Mesendoderm (in vitro differentiated cells): ENCODE results near the gene SERTAD1.

Experiments used
- DNase-seq: peaks from one replicate; pipeline ENCODE4 v3.0.0; 2013
- H2AK5ac ChIP-seq: 2 replicates; pipeline ENCODE4 v1.6.1; 2013; ENCODE audit warnings: low read length, inconsistent platforms
- H2BK120ac ChIP-seq: 2 replicates; pipeline ENCODE4 v1.6.1; 2013; ENCODE audit warnings: low read depth, mild to moderate bottlenecking, low read length, moderate library complexity, mixed read lengths
- H2BK15ac ChIP-seq: replicated peaks from 2 replicates; pipeline ENCODE4 v1.6.1; 2013; ENCODE audit warnings: low read depth, mild to moderate bottlenecking, moderate library complexity
- H2BK5ac ChIP-seq: 2 replicates; pipeline ENCODE4 v1.6.1; 2013; ENCODE audit warnings: low read length, inconsistent platforms
- H3K18ac ChIP-seq: 2 replicates; pipeline ENCODE4 v1.6.1; 2013; ENCODE audit warnings: mild to moderate bottlenecking, low read length, mixed read lengths
- H3K23ac ChIP-seq: one replicate; pipeline ENCODE4 v1.6.1; 2013; ENCODE audit warnings: low read length
- H3K27ac ChIP-seq: 2 replicates; pipeline ENCODE4 v1.5.1; 2013; ENCODE audit warnings: low read depth, mild to moderate bottlenecking, inconsistent platforms, low read length, moderate library complexity
- H3K27me3 ChIP-seq: 2 replicates; pipeline ENCODE4 v1.6.1; 2013; ENCODE audit warnings: low read length, control low read depth, mild to moderate bottlenecking, inconsistent platforms; ENCODE audit not compliant: insufficient read depth, poor library complexity
- H3K36me3 ChIP-seq: 2 replicates; pipeline ENCODE4 v1.6.1; 2013; ENCODE audit warnings: low read length, inconsistent platforms; ENCODE audit not compliant: control insufficient read depth, insufficient read depth
- H3K4ac ChIP-seq: one replicate; pipeline ENCODE4 v1.6.1; 2013; ENCODE audit warnings: low read depth, mild to moderate bottlenecking, low read length, moderate library complexity
- H3K4me1 ChIP-seq: 2 replicates; pipeline ENCODE4 v1.6.1; 2013; ENCODE audit warnings: low read depth, low read length, inconsistent platforms; ENCODE audit not compliant: control insufficient read depth
- H3K4me2 ChIP-seq: 2 replicates; pipeline ENCODE4 v1.6.1; 2013; ENCODE audit warnings: low read length
- H3K4me3 ChIP-seq: 2 replicates; pipeline ENCODE4 v1.5.1; 2013; ENCODE audit warnings: mild to moderate bottlenecking, low read length
- H3K56ac ChIP-seq: one replicate; pipeline ENCODE4 v1.6.1; 2013; ENCODE audit warnings: low read length
- H3K79me1 ChIP-seq: 2 replicates; pipeline ENCODE4 v1.6.1; 2013; ENCODE audit warnings: low read length, inconsistent platforms
- H3K79me2 ChIP-seq: 2 replicates; pipeline ENCODE4 v1.6.1; 2013; ENCODE audit warnings: mild to moderate bottlenecking, low read length; ENCODE audit not compliant: control insufficient read depth, insufficient read depth
- H3K9ac ChIP-seq: 2 replicates; pipeline ENCODE4 v1.6.1; 2013; ENCODE audit warnings: low read length, inconsistent platforms
- H4K5ac ChIP-seq: one replicate; pipeline ENCODE4 v1.6.1; 2013; ENCODE audit warnings: low read length
- H4K8ac ChIP-seq: one replicate; pipeline ENCODE4 v1.6.1; 2013; ENCODE audit warnings: low read depth, mild to moderate bottlenecking, control low read depth, low read length, moderate library complexity
- WGBS: extraction: QIAGEN DNeasy Blood & Tissue Kit; methylation state at CpG from one replicate; pipeline ENCODE4 v1.1.7; 2013; ENCODE audit warnings: low lambda C conversion rate, missing lambda C conversion rate; ENCODE audit not compliant: insufficient coverage; ENCODE audit errors: extremely low coverage; 5-methylcytosine and 5-hydroxymethylcytosine counted together

SERTAD1 gene

DNA sequence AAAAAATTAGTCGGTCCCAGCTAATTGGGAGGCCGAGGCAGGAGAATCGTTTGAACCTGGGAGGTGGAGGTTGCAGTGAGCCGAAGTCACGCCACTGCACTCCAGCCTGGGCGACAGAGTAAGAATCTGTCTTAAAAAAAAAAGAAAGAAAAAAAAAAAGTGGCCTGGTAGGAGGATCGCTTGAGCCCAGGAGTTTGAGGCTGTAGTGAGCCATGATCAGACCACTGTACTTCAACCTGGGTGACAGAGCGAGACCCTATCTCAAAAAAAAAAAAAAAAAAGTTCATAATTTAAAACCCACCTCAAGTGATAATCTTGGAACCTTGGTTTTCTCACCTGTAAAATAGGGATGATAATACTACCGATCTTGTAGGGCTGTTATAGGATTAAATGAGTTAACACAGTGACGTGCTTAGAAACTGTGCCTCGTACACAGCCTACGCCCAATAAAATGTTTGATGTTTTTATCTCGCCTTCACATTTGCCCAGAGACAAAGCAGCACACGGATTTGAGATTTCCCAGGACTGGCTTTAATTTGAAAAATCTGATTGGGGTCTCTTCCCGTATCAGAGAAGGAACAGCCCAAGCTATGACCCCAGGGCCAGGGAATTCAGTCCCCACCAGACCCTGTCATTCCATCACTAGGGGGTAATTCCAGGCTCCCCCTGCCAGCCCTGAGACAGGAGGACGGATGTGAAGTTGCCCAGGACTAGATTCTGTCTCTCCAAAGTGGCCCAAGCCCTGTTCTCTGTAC, 3.6 kb downstream of the SERTAD1 start:
- Histone ChIP-seq H3K27ac (no peak overlapping the region), H3K4me3 (no peak overlapping the region), H2AK5ac (no peak overlapping the region), H4K8ac (no peak overlapping the region), H4K5ac (no peak overlapping the region), H3K79me2 (no peaks in the 10 kb centered on the region), H3K56ac (no peak overlapping the region), H3K18ac (no peak overlapping the region), H3K36me3 (peaks cover 2% of the 10 kb centered on the region), H2BK5ac (no peak overlapping the region), H2BK15ac (no peak overlapping the region), H3K23ac (no peak overlapping the region), H3K4me2 (no peak overlapping the region), H3K27me3 (no peaks in the 10 kb centered on the region), H3K4me1 (no peaks in the 10 kb centered on the region), H3K9ac (no peak overlapping the region), H3K4ac (no peak overlapping the region), H3K79me1 (peaks cover 2% of the 10 kb centered on the region), H2BK120ac (no peak overlapping the region)
- WGBS: no CpG with 5 or more reads among the region's 16 CpGs
- DNase-seq: no peak

DNA sequence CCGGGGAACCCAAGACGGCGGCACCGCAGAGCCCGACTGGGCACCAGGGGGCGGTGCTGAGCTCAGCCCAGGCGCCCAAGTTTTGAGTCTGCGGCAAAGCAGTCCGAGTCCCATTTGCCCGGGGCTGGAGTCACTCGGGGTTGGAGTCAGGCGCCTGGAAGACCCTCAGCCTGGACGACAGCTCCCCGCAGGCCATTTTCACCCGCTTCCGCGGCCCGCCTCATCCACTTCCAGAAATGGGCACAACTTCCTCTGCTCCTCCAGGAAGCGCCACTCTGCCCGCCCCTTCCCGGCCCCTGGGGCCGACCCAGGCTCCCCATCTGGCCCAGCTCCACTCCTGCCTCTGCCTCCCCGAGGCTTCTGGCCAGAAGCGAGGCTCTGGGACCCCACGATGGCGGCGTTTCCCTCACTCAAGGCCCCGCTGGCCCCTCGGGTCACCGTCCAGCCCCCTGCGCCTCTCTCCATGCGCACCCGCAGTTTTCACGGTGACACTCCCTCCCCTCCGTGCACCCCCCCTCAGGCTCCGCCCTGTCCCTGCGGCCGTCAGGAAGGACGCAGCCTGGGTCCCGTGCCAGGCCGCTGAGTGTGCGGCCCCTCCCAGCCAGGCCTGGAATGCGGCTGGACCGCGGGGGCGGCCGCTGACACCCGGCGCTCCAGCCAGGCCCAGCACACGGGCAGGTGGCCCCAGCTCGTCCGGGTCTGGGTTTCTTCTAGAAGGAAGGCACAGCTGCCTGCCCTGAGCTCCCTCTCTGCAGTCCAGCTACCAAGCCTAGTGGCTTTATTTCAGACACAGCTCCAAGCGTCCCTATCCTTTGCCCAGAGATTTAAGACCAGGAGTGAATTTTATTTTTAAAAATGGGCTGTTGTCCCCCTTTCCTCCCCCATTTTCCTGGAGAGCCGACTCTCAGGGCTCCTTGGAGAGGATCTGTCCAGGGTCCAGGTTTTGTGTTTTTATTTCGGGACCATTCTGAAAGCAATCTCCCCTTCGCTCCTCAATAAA, 4.7 kb downstream of the SERTAD1 start:
- H3K4me2 ChIP-seq: peak overlapping the region; percentile 94
- no peak overlapping the region for H4K5ac ChIP-seq
- H3K23ac ChIP-seq: peak overlapping the region; percentile 80
- H3K9ac ChIP-seq: peak overlapping the region; percentile 94
- no peak overlapping the region for H2BK120ac ChIP-seq
- peak overlapping the region; percentile 74 for H3K4ac ChIP-seq
- H3K79me2 ChIP-seq: no peaks in the 10 kb centered on the region
- H3K4me3 ChIP-seq: peak overlapping the region; percentile 58
- H3K4me1 ChIP-seq: no peaks in the 10 kb centered on the region
- H4K8ac ChIP-seq: peak overlapping the region; percentile 28
- H2BK15ac ChIP-seq: no peak overlapping the region
- H2BK5ac ChIP-seq: peak overlapping the region; percentile 84
- H3K79me1 ChIP-seq: peaks cover 2% of the 10 kb centered on the region
- H3K36me3 ChIP-seq: peaks cover 2% of the 10 kb centered on the region
- DNase-seq: peak; percentile 93
- no peak overlapping the region for H2AK5ac ChIP-seq
- H3K56ac ChIP-seq: peak overlapping the region; percentile 94
- peak overlapping the region; percentile 99 for H3K27ac ChIP-seq
- H3K27me3 ChIP-seq: no peaks in the 10 kb centered on the region
- peak overlapping the region; percentile 52 for H3K18ac ChIP-seq
- WGBS: no CpG with 5 or more reads among the region's 56 CpGs

DNA sequence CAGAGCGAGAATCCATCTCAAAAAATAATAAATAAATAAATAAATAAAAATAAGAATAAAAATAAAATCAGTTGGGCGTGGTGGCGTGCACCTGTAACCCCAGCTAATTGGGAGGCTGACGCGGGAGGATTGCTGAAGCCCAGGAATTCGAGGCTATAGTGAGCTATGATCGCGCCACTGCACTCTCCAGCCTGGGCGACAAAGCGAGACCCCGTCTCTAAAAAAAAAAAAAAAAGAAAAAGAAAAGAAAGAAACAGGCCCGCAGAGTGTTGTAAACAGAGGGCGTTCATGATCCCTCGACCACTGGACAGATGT, 5.4 kb downstream of the SERTAD1 start:
- no peak overlapping the region for H3K9ac ChIP-seq
- H3K36me3 ChIP-seq: peaks cover 2% of the 10 kb centered on the region
- no CpG with 5 or more reads among the region's 14 CpGs for WGBS

GRCh38 chr19:40419780-40420179, 6.0 kb downstream of the SERTAD1 start:
- Histone ChIP-seq H3K23ac (no peak overlapping the region), H4K8ac (no peak overlapping the region), H2AK5ac (no peak overlapping the region), H3K79me2 (no peaks in the 10 kb centered on the region), H3K18ac (no peak overlapping the region), H3K27ac (no peak overlapping the region), H3K4me1 (no peaks in the 10 kb centered on the region), H3K4me3 (no peak overlapping the region), H3K9ac (no peak overlapping the region), H3K27me3 (no peaks in the 10 kb centered on the region), H3K4ac (no peak overlapping the region), H3K36me3 (peaks cover 2% of the 10 kb centered on the region), H3K79me1 (peaks cover 2% of the 10 kb centered on the region), H4K5ac (no peak overlapping the region), H3K56ac (no peak overlapping the region), H3K4me2 (no peak overlapping the region), H2BK120ac (no peak overlapping the region), H2BK5ac (no peak overlapping the region), H2BK15ac (no peak overlapping the region)
- no CpG with 5 or more reads among the region's 5 CpGs for WGBS
- no peak for DNase-seq

More for the DNA sequence above, 5.4 kb downstream of the SERTAD1 start:
- Histone ChIP-seq H3K27ac (peak overlapping the region; percentile 99), H4K8ac (no peak overlapping the region), H3K79me1 (peaks cover 2% of the 10 kb centered on the region), H2AK5ac (no peak overlapping the region), H3K27me3 (no peaks in the 10 kb centered on the region), H3K4ac (no peak overlapping the region), H3K4me3 (no peak overlapping the region), H3K23ac (no peak overlapping the region), H2BK120ac (no peak overlapping the region), H3K56ac (no peak overlapping the region), H3K4me2 (no peak overlapping the region), H2BK5ac (no peak overlapping the region), H3K4me1 (no peaks in the 10 kb centered on the region), H4K5ac (no peak overlapping the region), H2BK15ac (no peak overlapping the region), H3K18ac (peak overlapping the region; percentile 52), H3K79me2 (no peaks in the 10 kb centered on the region)
- DNase-seq: no peak

GRCh38 chr19:40419066-40419612, 6.7 kb downstream of the SERTAD1 start:
- H3K27ac ChIP-seq: no peak overlapping the region
- H2BK120ac ChIP-seq: no peak overlapping the region
- no peak overlapping the region for H4K5ac ChIP-seq
- no peak overlapping the region for H2BK15ac ChIP-seq
- no peaks in the 10 kb centered on the region for H3K27me3 ChIP-seq
- no peak overlapping the region for H4K8ac ChIP-seq
- H3K36me3 ChIP-seq: peaks cover 2% of the 10 kb centered on the region
- no peak overlapping the region for H3K56ac ChIP-seq
- H3K4me3 ChIP-seq: no peak overlapping the region
- no peaks in the 10 kb centered on the region for H3K4me1 ChIP-seq
- H3K79me1 ChIP-seq: peaks cover 2% of the 10 kb centered on the region
- H3K4ac ChIP-seq: no peak overlapping the region
- no peaks in the 10 kb centered on the region for H3K79me2 ChIP-seq
- no peak overlapping the region for H3K23ac ChIP-seq
- H3K4me2 ChIP-seq: no peak overlapping the region
- WGBS: no CpG with 5 or more reads among the region's 5 CpGs
- DNase-seq: no peak
- H3K18ac ChIP-seq: no peak overlapping the region
- no peak overlapping the region for H2AK5ac ChIP-seq
- no peak overlapping the region for H3K9ac ChIP-seq
- no peak overlapping the region for H2BK5ac ChIP-seq
